ENCODE measurements around the gene RNPEPL1. TPM values are rescaled to one million over a fixed set of nuclear protein-coding genes. Genes with fewer than 3 reads are reported as not detected.

The RNPEPL1 gene
- total and polyA plus RNA-seq, 2 experiments from 2014 or later = 46.3 to 57.2 TPM

- Histone ChIP-seq H3K4me1 (ENCODE audit: insufficient read depth) (no peaks in the 10 kb centered on the region), H3K9me2 (replicated peaks; ENCODE audit: insufficient read depth) (no peaks in the 10 kb centered on the region), H3K4me3 (no peak overlapping the region), H3K4me2 (no peak overlapping the region), H3K79me2 (peaks cover 25% of the 10 kb centered on the region), H3K36me3 (replicated peaks; ENCODE audit: insufficient read depth, low read depth) (no peaks in the 10 kb centered on the region), H3K9me3 (ENCODE audit: low read depth) (no peaks in the 10 kb centered on the region), H4K20me1 (ENCODE audit: insufficient read depth, poor library complexity, severe bottlenecking) (peaks cover 3% of the 10 kb centered on the region), H2AFZ (no peak overlapping the region), H3K27me3 (no peaks in the 10 kb centered on the region), H3K27ac (no peak overlapping the region)
- WGBS (ENCODE audit: low lambda C conversion rate, missing lambda C conversion rate) = 90% methylated on average over 19 of the region's 19 CpGs
- TF ChIP-seq EZH2 (IDR thresholded peaks at IDR 0.05; ENCODE audit: borderline replicate concordance) (no peak), CTCF (IDR thresholded peaks at IDR 0.05; ENCODE audit: poor library complexity) (no peak), EZH2phosphoT487 (IDR thresholded peaks at IDR 0.05; ENCODE audit: low read depth, severe bottlenecking, unreplicated experiment) (no peak)
- DNase-seq (ENCODE audit: low spot score) = no peak
Observed at GRCh38 chr2:240593703-240594451, 25.6 kb downstream of the RNPEPL1 start.

GRCh38 chr2:240594511-240595380 lies 26.5 kb downstream of the RNPEPL1 start:
- TF ChIP-seq EZH2 (IDR thresholded peaks at IDR 0.05; ENCODE audit: borderline replicate concordance) (no peak), CTCF (IDR thresholded peaks at IDR 0.05; ENCODE audit: poor library complexity) (no peak), EZH2phosphoT487 (IDR thresholded peaks at IDR 0.05; ENCODE audit: low read depth, severe bottlenecking, unreplicated experiment) (no peak)
- no peak for DNase-seq (ENCODE audit: low spot score)
- Histone ChIP-seq H3K9me3 (ENCODE audit: low read depth) (no peaks in the 10 kb centered on the region), H3K4me2 (no peak overlapping the region), H3K9me2 (replicated peaks; ENCODE audit: insufficient read depth) (no peaks in the 10 kb centered on the region), H3K4me3 (no peak overlapping the region), H2AFZ (no peak overlapping the region), H3K79me2 (peaks cover 18% of the 10 kb centered on the region), H3K27ac (no peak overlapping the region), H4K20me1 (ENCODE audit: insufficient read depth, poor library complexity, severe bottlenecking) (peaks cover 3% of the 10 kb centered on the region), H3K36me3 (replicated peaks; ENCODE audit: insufficient read depth, low read depth) (no peaks in the 10 kb centered on the region), H3K27me3 (no peaks in the 10 kb centered on the region), H3K4me1 (ENCODE audit: insufficient read depth) (no peaks in the 10 kb centered on the region)
- WGBS (ENCODE audit: low lambda C conversion rate, missing lambda C conversion rate) = 93% methylated on average over 34 of the region's 34 CpGs

- Histone ChIP-seq H3K79me2 (peaks cover 10% of the 10 kb centered on the region), H4K20me1 (ENCODE audit: insufficient read depth, poor library complexity, severe bottlenecking) (peaks cover 3% of the 10 kb centered on the region), H3K4me1 (ENCODE audit: insufficient read depth) (no peaks in the 10 kb centered on the region), H3K9me2 (replicated peaks; ENCODE audit: insufficient read depth) (no peaks in the 10 kb centered on the region), H3K27me3 (no peaks in the 10 kb centered on the region), H3K4me2 (no peak overlapping the region), H3K36me3 (replicated peaks; ENCODE audit: insufficient read depth, low read depth) (no peaks in the 10 kb centered on the region), H3K4me3 (no peak overlapping the region), H3K9me3 (ENCODE audit: low read depth) (no peaks in the 10 kb centered on the region), H2AFZ (no peak overlapping the region), H3K27ac (no peak overlapping the region)
- DNase-seq (ENCODE audit: low spot score) = no peak
- TF ChIP-seq EZH2phosphoT487 (IDR thresholded peaks at IDR 0.05; ENCODE audit: low read depth, severe bottlenecking, unreplicated experiment) (no peak), CTCF (IDR thresholded peaks at IDR 0.05; ENCODE audit: poor library complexity) (peak; percentile 16)
- WGBS (ENCODE audit: low lambda C conversion rate, missing lambda C conversion rate) = 84% methylated on average over 18 of the region's 18 CpGs
Observed at GRCh38 chr2:240595381-240596079, 27.2 kb downstream of the RNPEPL1 start.

All from hepatocyte (in vitro differentiated cells).